HG02642 (cell line): Measurements from ENCODE around the gene SLC12A7.
"Not testable (repeated sequence)": the region's sequence is repeated elsewhere in the genome, so short reads cannot be mapped to it uniquely, and the experiment has no call there.

Experiments used
- ATAC-seq: cut with Tn5 transposase; IDR thresholded peaks from one replicate; pipeline ENCODE4 v1.9.1; 2021; ENCODE audit warnings: mild to moderate bottlenecking; ENCODE audit not compliant: unreplicated experiment, poor library complexity

Gene SLC12A7

DNA sequence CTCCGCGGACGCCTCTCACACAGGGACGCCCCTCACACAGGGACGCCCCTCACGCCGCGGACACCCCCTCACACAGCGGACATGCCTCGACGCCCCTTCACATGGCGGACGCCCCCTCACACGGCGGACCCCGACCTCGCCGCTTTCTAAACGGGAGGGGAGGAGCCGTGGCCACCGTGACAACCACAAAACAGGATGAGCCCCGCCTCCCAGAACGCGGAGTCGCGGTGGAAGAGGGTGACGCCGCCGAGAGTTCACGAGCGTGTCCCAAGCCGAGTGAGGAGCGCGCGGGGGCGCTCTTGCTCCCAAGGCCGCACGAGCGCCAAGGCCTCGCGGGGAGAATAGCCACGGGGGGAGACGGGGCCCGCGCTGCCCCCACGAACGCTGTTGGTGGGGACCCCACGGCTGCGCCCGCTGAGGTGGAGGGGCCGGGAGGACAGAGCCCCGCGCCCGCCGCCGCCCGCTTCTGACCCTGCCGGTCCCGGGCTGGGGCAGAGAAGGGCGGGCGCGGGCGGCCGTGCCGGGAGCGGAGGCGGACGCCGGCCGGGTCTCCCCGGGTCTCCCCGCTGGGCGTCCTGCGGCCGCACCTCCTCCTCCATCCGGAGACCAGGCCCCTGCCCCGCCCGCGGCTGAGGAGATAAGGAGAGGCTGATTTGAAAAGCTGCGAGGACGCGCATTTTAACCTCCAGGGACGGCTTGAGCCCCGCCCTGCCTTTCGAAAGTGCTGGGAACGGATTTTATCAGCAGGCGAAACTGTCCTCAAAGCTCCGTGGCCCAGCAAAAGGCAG is 107.2 kb downstream of the SLC12A7 start:
- ATAC-seq: no peak

DNA sequence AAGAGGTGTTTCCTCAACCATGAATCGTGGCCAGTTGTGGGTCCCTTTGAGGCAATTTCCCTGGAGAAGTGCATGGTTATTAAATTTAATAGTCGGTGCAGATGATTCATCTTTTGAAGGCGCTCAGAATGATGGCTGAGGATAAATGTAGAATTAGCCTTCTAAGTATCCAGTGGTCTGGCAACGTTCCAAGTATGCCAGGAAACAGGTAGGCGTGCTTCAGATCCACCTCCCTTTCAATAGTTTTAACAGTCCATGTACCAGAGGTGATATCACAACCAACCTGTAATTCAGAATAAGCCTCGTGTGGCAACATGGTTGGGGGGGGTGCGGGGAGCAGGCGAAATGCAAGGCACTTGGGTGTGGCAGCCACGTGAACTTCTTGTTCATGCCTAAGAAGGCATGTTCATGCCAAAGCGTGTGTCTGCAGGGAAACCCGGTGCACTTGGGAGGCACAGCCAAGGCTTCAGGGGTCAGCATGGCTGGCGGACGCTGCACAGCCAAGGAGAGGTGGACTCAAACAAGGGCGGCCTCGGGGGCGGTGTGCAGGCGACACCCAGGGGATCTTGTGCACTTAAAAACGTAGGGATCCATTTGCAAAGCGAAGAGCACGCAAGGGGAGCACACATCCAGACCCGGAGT is 108.4 kb downstream of the SLC12A7 start:
- no peak for ATAC-seq

DNA sequence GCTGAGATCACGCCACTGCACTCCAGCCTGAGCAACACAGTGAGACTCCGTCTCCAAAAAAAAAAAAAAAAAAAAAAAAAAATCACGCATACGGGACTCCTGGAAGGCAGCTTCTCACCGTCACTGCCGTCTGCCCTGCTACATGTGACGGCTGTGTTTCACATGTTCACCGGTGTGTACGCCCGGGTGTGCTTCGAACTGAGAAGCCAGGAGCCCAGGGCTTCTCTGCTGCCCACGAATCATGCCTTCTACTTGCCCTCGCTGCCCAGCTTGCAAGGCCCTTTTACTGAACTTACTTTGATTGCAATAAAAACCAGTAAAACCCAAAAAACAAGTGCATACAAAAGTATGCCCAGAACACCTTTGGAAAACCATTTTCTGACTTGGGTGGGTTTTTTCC is 109.0 kb downstream of the SLC12A7 start:
- no peak for ATAC-seq

DNA sequence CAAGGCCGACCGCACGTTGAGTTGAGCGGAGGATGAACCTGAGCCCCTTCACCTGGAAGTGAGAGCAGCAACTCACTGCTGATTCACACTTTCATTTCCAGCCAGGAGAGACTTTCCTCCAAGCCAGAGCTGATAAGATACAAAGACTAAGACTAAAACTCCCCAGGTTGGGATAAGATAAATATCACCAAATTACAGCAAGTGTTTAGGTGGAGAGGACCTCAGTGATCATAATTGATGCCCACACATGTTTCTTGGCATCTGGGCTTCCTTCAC is 109.7 kb downstream of the SLC12A7 start:
- ATAC-seq: no peak

DNA sequence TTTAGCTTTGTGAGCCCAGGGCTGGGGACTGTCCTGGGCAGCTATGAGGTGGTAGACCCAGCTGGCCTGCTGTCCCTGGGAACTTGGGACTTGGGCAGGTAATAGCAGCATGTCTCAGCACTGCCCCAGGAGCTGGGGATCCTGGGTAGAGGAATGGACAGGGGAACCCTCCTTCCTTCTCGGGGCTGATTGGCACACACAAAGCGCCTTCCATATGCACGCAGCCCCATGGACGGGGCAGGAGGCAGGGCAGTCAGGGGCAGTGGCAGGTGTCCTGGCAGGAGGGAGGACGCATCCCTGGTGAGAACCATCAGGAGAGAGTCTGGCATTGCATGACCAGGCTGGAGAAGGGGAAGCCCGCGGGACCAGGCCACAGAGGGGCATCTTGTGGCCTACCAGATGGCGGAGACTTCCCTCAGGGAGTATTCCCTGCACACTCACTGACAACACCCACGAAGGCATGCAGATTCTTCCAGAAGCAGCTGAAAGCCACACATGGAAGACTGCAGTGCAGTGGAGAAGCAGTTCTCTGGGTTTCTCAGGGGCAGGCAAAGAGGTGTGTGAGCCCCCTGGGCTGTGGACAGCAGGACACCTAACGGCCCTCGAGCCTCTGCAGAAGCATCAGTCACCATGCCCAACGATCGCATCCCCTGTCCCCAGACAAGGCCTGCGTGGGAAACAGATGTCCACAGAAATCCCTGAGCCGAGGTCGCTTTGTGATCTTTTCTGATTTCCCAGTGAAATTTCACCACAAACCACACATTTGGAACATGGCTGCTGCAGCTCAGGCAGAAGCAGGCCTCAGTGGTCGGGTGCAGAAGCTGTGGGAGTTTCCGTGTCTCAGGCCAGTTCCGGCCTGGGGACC is 110.2 kb downstream of the SLC12A7 start:
- ATAC-seq: no peak

DNA sequence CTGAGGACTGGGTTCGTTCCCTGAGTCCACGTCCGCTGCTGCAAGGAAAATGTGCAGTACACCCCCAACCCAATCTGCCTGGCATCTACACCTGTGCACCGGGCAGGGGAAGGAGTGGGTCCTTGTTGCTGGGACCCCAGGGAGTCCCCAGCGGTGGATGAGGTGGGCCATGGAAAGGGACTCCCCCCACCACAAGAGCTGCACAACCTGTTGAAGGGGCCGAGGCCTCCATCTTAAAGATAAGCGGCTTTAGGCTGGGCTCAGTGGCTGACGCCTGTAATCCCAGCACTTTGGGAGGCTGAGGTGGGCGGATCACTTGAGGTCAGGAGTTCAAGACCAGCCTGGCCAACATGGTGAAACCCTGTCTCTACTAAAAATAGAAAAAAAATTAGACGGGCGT is 111.0 kb downstream of the SLC12A7 start:
- not testable (repeated sequence) for ATAC-seq
